Measurements from ENCODE around the gene AXL. TPM values are rescaled to one million over a fixed set of nuclear protein-coding genes. Genes with fewer than 3 reads are reported as not detected.

Gene AXL
- total RNA-seq, 4 donors from 2014 or later, result 72.0 to 110 (median 88.5) TPM

DNA sequence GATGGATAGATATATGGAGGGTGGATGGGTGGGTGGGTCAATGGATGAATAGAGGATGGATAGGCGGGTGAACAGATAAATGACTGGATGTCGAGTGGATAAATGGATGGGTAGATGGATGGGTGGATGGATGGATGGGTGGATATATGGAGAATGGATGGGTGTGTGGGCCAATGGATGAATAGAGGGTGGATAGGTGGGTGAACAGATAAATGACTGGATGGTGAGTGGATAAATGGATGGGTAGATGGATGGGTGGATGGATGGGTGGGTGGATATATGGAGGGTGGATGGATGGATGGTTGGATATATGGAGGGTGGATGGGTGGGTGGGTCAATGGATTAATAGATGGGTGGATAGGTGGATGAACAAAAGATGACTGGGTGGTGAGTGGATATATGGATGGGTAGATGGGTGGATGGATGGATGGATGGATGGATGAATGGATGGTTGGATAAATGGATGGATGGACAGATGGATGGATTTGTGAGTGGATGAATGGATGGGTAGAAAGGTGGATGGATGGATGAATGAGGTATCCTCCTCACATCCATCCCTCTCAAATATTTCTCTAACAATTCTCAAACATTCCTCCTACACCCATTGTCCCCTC is 21.0 kb downstream of the AXL start:
- no peaks in the 10 kb centered on the region for H3K9me3 ChIP-seq
- no peak overlapping the region for H3K4me3 ChIP-seq
- 92 to 95% methylated on average over 2 of the region's 2 CpGs for WGBS, 2 donors
- peaks cover 0 to 97% (median 0%) of the 10 kb centered on the region in 3 donors for H3K36me3 ChIP-seq
- no peaks in the 10 kb centered on the region for H3K27me3 ChIP-seq
- no peak for TF ChIP-seq POLR2A (IDR thresholded peaks at IDR 0.05)
- no peak for TF ChIP-seq EP300 (IDR thresholded peaks at IDR 0.05)
- TF ChIP-seq, protein P1, sequence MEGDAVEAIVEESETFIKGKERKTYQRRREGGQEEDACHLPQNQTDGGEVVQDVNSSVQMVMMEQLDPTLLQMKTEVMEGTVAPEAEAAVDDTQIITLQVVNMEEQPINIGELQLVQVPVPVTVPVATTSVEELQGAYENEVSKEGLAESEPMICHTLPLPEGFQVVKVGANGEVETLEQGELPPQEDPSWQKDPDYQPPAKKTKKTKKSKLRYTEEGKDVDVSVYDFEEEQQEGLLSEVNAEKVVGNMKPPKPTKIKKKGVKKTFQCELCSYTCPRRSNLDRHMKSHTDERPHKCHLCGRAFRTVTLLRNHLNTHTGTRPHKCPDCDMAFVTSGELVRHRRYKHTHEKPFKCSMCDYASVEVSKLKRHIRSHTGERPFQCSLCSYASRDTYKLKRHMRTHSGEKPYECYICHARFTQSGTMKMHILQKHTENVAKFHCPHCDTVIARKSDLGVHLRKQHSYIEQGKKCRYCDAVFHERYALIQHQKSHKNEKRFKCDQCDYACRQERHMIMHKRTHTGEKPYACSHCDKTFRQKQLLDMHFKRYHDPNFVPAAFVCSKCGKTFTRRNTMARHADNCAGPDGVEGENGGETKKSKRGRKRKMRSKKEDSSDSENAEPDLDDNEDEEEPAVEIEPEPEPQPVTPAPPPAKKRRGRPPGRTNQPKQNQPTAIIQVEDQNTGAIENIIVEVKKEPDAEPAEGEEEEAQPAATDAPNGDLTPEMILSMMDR (IDR thresholded peaks at IDR 0.05), result no peak
- no peaks in the 10 kb centered on the region for H3K4me1 ChIP-seq
- no peak overlapping the region for H3K27ac ChIP-seq
- DNase-seq (ENCODE audit: low spot score in 2 of 2), result no peak

DNA sequence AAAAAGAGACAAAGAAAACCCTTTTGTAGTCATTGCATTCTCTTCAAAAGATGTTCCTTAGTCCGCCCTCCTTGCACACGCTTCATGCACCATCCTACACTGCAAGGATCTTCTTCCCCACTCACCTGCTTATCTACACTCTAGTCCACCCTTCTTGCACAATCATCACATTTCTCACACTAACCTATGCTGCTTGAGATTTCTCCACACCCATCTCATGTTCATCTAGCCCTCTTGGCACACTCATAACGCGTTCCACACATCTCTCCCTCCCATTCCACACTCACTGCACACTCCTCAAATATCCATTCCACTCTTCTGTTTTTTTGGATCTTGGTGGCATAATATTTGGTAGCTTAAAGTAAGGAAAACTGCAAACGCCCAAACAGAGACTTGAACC is 22.8 kb downstream of the AXL start:
- Histone ChIP-seq H3K4me1 (no peaks in the 10 kb centered on the region), H3K4me3 (no peak overlapping the region), H3K27me3 (no peaks in the 10 kb centered on the region), H3K36me3 (peaks cover 0 to 100% (median 0%) of the 10 kb centered on the region in 3 donors), H3K9me3 (no peaks in the 10 kb centered on the region), H3K27ac (no peak overlapping the region)
- WGBS, 2 donors, result 90 to 91% methylated on average over 5 of the region's 5 CpGs
- TF ChIP-seq, protein P1 (IDR thresholded peaks at IDR 0.05), result no peak
- TF ChIP-seq POLR2A (IDR thresholded peaks at IDR 0.05) (no peak), EP300 (IDR thresholded peaks at IDR 0.05) (no peak)
- no peak for DNase-seq (ENCODE audit: low spot score in 2 of 2)

DNA sequence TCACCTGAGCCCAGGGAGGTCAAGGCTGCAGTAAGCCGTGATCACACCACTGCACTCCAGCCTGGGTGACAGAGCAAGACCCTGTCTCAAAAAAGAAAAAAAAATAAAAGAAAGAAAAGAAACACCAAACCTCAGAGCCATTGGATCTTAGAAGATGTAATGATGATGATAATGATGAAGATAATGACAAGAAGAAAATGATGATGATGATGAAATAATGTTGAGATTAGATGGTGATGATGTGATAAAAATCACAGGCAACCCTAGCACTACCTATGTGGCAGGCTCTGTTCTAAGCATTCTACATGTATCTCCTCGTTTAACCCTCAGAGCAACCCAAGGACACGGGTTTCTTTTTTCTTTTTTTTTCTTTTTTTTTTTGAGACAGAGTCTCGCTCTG is 25.1 kb downstream of the AXL start:
- TF ChIP-seq, protein P1 (IDR thresholded peaks at IDR 0.05), result no peak
- no peak for TF ChIP-seq EP300 (IDR thresholded peaks at IDR 0.05)
- no peak for TF ChIP-seq POLR2A (IDR thresholded peaks at IDR 0.05)
- H3K27me3 ChIP-seq, result no peaks in the 10 kb centered on the region
- no peak overlapping the region for H3K27ac ChIP-seq
- 83 to 85% methylated on average over 4 of the region's 4 CpGs for WGBS, 2 donors
- peaks cover 0 to 100% (median 0%) of the 10 kb centered on the region in 3 donors for H3K36me3 ChIP-seq
- H3K4me3 ChIP-seq, result no peak overlapping the region
- H3K4me1 ChIP-seq, result no peaks in the 10 kb centered on the region
- DNase-seq (ENCODE audit: low spot score in 2 of 2), result no peak
- no peaks in the 10 kb centered on the region for H3K9me3 ChIP-seq

DNA sequence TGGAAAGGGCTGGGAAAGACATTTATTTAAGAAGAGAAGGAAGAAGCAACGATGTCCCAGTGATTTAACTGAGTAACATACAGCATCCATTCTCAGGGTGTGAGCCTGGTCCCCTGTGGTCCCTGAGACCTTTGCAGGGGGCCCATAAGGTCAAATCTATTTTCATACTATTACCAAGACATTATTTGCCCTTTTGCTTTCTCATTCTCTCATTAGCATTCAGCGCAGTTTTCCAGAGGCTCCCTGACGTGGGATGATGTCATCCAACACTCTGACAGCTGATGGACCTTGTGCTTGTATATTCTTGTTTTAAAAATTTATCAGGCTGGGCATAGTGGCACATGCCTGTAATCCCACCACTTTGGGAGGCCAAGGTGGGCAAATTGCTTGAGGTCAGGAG is 26.8 kb downstream of the AXL start:
- no peaks in the 10 kb centered on the region for H3K27me3 ChIP-seq
- TF ChIP-seq EP300 (IDR thresholded peaks at IDR 0.05) (no peak), POLR2A (IDR thresholded peaks at IDR 0.05) (no peak)
- TF ChIP-seq, protein P1 (IDR thresholded peaks at IDR 0.05), result no peak
- no peak overlapping the region for H3K27ac ChIP-seq
- peaks cover 0 to 100% (median 2%) of the 10 kb centered on the region in 3 donors for H3K36me3 ChIP-seq
- 75 to 77% methylated on average over 3 of the region's 3 CpGs for WGBS, 2 donors
- H3K4me3 ChIP-seq, result no peak overlapping the region
- no peaks in the 10 kb centered on the region for H3K9me3 ChIP-seq
- no peaks in the 10 kb centered on the region for H3K4me1 ChIP-seq
- no peak for DNase-seq (ENCODE audit: low spot score in 2 of 2)

DNA sequence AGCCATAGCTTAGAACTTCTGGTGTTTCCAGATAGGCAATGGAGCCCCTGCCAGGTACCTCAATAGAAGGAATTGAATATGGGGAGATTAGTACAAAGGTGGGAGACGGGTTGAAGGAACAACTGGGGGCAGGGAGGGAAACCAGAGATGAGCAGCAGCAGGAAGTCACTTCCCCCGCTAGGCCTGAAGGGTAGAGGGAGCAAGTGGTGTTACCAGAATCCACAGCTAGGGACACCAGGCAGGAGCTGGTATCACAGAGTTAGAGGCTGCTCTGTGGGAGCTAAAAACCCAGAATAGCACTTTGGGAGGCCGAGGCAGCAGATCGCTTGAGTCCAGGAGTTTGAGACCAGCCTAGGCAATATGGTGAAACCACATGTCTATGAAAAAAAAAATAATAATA is 29.9 kb downstream of the AXL start:
- peaks cover 0 to 100% (median 8%) of the 10 kb centered on the region in 3 donors for H3K36me3 ChIP-seq

More for the DNA sequence above, 29.9 kb downstream of the AXL start:
- H3K4me1 ChIP-seq, result no peaks in the 10 kb centered on the region
- no peak overlapping the region for H3K27ac ChIP-seq
- DNase-seq (ENCODE audit: low spot score in 2 of 2), result no peak
- TF ChIP-seq POLR2A (IDR thresholded peaks at IDR 0.05) (no peak), EP300 (IDR thresholded peaks at IDR 0.05) (no peak)
- TF ChIP-seq, protein P1 (IDR thresholded peaks at IDR 0.05), result no peak
- no peaks in the 10 kb centered on the region for H3K27me3 ChIP-seq
- no peaks in the 10 kb centered on the region for H3K9me3 ChIP-seq
- H3K4me3 ChIP-seq, result no peak overlapping the region
- 94 to 97% methylated on average over 4 of the region's 4 CpGs for WGBS, 2 donors

Data from tibial nerve (tissue), 4 donors.